Effector memory CD8-positive, alpha-beta T cell (primary cell): ENCODE data around the gene NAA80.

Experiments
- ATAC-seq: fragments of 150-1000 bp; cut with Tn5 transposase; replicated peaks from 2 replicates; pipeline ENCODE4 v1.10.0; 2021; ENCODE audit warnings: mild to moderate bottlenecking, moderate library complexity
- DNase-seq, 3 experiments: peaks; one replicate each; pipeline ENCODE4 v3.0.0; 2021
- H3K27ac Mint-ChIP-seq, 2 donors: one replicate each; pipeline ENCODE4 v1.8.0; 2022; ENCODE audit warnings: mild to moderate bottlenecking in 2 of 2, mixed read lengths in 2 of 2, moderate library complexity in 2 of 2
- H3K27me3 Mint-ChIP-seq, 2 donors: one replicate each; pipeline ENCODE4 v1.8.0; 2022; ENCODE audit warnings: mixed read lengths in 2 of 2
- H3K36me3 Mint-ChIP-seq: one replicate; pipeline ENCODE4 v1.8.0; 2022; ENCODE audit warnings: mild to moderate bottlenecking, moderate library complexity, mixed read lengths; ENCODE audit not compliant: insufficient read depth
- H3K4me1 Mint-ChIP-seq, 2 donors: one replicate each; pipeline ENCODE4 v1.8.0; 2022; ENCODE audit warnings: low read depth in 2 of 2, mixed read lengths in 2 of 2
- H3K4me3 Mint-ChIP-seq, 2 donors: one replicate each; pipeline ENCODE4 v1.8.0; 2022; ENCODE audit warnings: mild to moderate bottlenecking in 2 of 2, mixed read lengths in 2 of 2, moderate library complexity in 2 of 2
- H3K9me3 Mint-ChIP-seq, 2 donors: one replicate each; pipeline ENCODE4 v1.8.0; 2022; ENCODE audit warnings: mixed read lengths in 2 of 2

Gene NAA80

GRCh38 chr3:50338965-50339364, 39.8 kb upstream of the NAA80 start:
- Mint-ChIP-seq H3K4me1 (peaks cover 54 to 76% of the 10 kb centered on the region in 2 donors), H3K36me3 (peaks cover 65% of the 10 kb centered on the region)

DNA sequence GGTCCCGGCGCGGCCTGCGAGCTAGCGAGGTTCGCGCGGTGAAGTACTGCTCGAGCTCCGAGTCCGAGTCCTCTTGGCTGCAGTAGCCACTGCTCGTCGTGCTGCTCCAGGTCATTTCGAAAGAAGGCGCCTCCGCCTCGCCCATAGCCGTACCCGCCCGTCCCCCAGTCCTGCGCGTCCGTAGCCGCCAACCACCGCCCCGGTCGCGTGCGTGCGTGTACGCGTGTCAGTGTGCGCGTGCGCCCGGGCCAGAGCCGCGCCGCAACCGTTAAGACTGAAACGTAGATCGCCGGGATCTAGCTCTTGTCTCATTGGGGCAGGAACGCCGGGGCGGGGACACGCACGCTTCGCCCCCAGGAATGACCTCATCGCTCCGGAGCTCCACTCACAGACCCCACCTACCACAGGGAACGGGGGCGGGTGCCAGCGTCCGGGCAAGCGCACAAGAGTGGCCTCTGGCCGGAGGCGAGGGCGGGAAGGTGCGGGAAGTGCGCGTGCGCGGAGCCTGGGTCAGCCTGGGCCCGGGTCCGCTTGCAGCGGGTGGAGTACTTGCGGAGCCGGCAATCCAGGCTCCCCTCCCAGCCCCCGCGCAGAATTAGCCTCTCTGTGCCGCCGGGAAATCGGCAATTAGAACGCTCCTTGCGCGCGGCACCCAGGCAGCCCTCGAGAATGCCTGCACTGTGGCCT, 38.1 kb upstream of the NAA80 start:
- Mint-ChIP-seq H3K36me3 (peaks cover 81% of the 10 kb centered on the region), H3K27me3 (no peaks in the 10 kb centered on the region), H3K4me3 (peak overlapping the region; percentile 97), H3K9me3 (no peaks in the 10 kb centered on the region), H3K27ac (peak overlapping the region; percentile 95 to 96), H3K4me1 (peaks cover 58 to 75% of the 10 kb centered on the region in 2 donors)
- DNase-seq (peak; percentile 79 to 86 (median 86)), ATAC-seq (peak; percentile 65)

More at GRCh38 chr3:50338965-50339364, 39.8 kb upstream of the NAA80 start:
- DNase-seq, result no peak
- ATAC-seq, result no peak
- Mint-ChIP-seq H3K9me3 (no peaks in the 10 kb centered on the region), H3K27ac (peak overlapping the region; percentile 95 to 96), H3K4me3 (peak overlapping the region; percentile 97), H3K27me3 (no peaks in the 10 kb centered on the region)

GRCh38 chr3:50336452-50337174, 37.4 kb upstream of the NAA80 start:
- DNase-seq, result no peak
- no peaks in the 10 kb centered on the region for H3K27me3 Mint-ChIP-seq

GRCh38 chr3:50334339-50335075, 35.3 kb upstream of the NAA80 start:
- no peak for ATAC-seq
- H3K27ac Mint-ChIP-seq, result peak overlapping the region; percentile 93 to 96
- H3K4me3 Mint-ChIP-seq, result peak overlapping the region; percentile 68 to 97
- peaks cover 48 to 56% of the 10 kb centered on the region in 2 donors for H3K4me1 Mint-ChIP-seq
- no peaks in the 10 kb centered on the region for H3K9me3 Mint-ChIP-seq
- no peak for DNase-seq
- no peaks in the 10 kb centered on the region for H3K27me3 Mint-ChIP-seq
- H3K36me3 Mint-ChIP-seq, result peaks cover 92% of the 10 kb centered on the region

More at GRCh38 chr3:50336452-50337174, 37.4 kb upstream of the NAA80 start:
- H3K27ac Mint-ChIP-seq, result peak overlapping the region; percentile 95 to 96
- peaks cover 56 to 69% of the 10 kb centered on the region in 2 donors for H3K4me1 Mint-ChIP-seq
- no peaks in the 10 kb centered on the region for H3K9me3 Mint-ChIP-seq
- H3K36me3 Mint-ChIP-seq, result peaks cover 87% of the 10 kb centered on the region
- peak; percentile 28 for ATAC-seq
- peak overlapping the region; percentile 97 for H3K4me3 Mint-ChIP-seq

DNA sequence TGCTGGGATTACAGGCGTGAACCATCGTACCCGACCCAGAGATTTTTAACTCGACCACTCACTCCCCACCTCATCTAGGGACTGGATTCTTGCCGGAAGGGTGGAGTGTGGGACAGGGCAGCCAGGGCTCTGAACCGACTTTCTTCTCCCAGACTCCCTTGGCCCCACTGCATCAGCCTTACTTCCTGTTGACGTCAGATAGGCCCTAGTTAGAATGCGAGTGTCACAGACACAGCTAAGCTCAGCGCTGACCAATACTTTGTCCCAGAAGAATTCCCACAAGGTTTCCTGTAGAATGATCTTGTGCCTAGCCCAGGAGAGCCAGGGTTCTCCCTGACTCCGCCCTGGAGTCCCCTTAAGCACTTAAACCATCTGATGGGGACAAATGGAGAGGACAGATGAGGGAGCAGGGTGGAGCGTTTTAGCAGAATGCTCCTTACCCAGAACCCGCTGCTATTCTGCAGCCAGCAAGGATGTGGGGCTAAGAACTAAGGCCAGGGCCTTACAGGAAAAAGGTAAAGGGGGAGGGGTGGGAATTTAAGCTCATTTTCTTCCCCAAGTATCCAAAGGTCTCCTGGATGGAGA, 34.6 kb upstream of the NAA80 start:
- ATAC-seq (no peak), DNase-seq (no peak)
- Mint-ChIP-seq H3K27ac (peak overlapping the region; percentile 93 to 96), H3K9me3 (no peaks in the 10 kb centered on the region), H3K4me3 (peak overlapping the region; percentile 68 to 97), H3K36me3 (peaks cover 92% of the 10 kb centered on the region), H3K4me1 (peaks cover 41 to 49% of the 10 kb centered on the region in 2 donors), H3K27me3 (no peaks in the 10 kb centered on the region)

- Mint-ChIP-seq H3K4me3 (no peak overlapping the region), H3K27me3 (no peaks in the 10 kb centered on the region), H3K9me3 (no peaks in the 10 kb centered on the region), H3K27ac (no peak overlapping the region), H3K4me1 (peaks cover 39% of the 10 kb centered on the region in 2 donors), H3K36me3 (peaks cover 81% of the 10 kb centered on the region)
- ATAC-seq, result no peak
- no peak for DNase-seq
Measured at GRCh38 chr3:50331364-50331907, 32.2 kb upstream of the NAA80 start.

- Mint-ChIP-seq H3K4me1 (peaks cover 28% of the 10 kb centered on the region in 2 donors), H3K36me3 (peaks cover 70% of the 10 kb centered on the region), H3K27ac (peak overlapping the region in 1 of 2 donors; percentile 59), H3K27me3 (no peaks in the 10 kb centered on the region), H3K4me3 (no peak overlapping the region), H3K9me3 (no peaks in the 10 kb centered on the region)
- ATAC-seq (no peak), DNase-seq (no peak)
Measured at GRCh38 chr3:50330330-50330729, 31.1 kb upstream of the NAA80 start.

- ATAC-seq (peak; percentile 95), DNase-seq (peak; percentile 92)
- Mint-ChIP-seq H3K9me3 (no peaks in the 10 kb centered on the region), H3K4me3 (peak within 1 kb of the TSS; percentile 80 to 88), H3K27me3 (no peaks in the 10 kb centered on the region), H3K27ac (peak within 1 kb of the TSS; percentile 84 to 94), H3K36me3 (peaks cover 56% of the 10 kb centered on the region), H3K4me1 (peaks cover 14 to 24% of the 10 kb centered on the region in 2 donors)
Measured at GRCh38 chr3:50327943-50328691, 28.9 kb upstream of the NAA80 start, which contains the start of gene TUSC2. Gene TUSC2, minus strand, starts transcription at chr3:50328223. Its CDS starts 124 bp downstream, at chr3:50328099.

- Mint-ChIP-seq H3K4me3 (peak overlapping the region; percentile 80 to 88), H3K4me1 (peaks cover 14 to 22% of the 10 kb centered on the region in 2 donors), H3K9me3 (no peaks in the 10 kb centered on the region), H3K27ac (peak overlapping the region; percentile 84 to 94), H3K27me3 (no peaks in the 10 kb centered on the region), H3K36me3 (peaks cover 46% of the 10 kb centered on the region)
- ATAC-seq, result no peak
- DNase-seq, result no peak
Measured at GRCh38 chr3:50327129-50327528, 27.9 kb upstream of the NAA80 start.

DNA sequence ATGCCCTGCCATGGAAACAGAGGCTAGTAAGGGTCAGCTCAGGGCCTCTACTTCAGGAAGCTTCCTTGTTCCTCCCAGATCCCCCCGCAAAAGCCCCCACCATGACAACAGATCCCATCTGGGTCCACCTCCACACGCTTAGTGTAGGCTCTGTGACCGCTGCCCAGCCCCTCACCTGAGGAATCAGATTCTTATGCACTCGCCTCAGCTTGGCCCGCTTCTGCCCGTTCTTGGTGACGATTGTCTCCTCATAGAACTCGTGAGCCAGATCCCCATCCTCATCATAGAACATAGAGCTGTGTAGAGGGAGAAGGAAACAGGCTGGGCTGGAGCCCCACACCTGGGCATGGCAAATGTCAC, 27.0 kb upstream of the NAA80 start:
- no peaks in the 10 kb centered on the region for H3K27me3 Mint-ChIP-seq
- peaks cover 14 to 22% of the 10 kb centered on the region in 2 donors for H3K4me1 Mint-ChIP-seq
- H3K9me3 Mint-ChIP-seq, result no peaks in the 10 kb centered on the region
- ATAC-seq, result no peak
- no peak overlapping the region for H3K27ac Mint-ChIP-seq
- peak overlapping the region in 1 of 2 donors; percentile 38 for H3K4me3 Mint-ChIP-seq
- peaks cover 36% of the 10 kb centered on the region for H3K36me3 Mint-ChIP-seq
- DNase-seq, result no peak

DNA sequence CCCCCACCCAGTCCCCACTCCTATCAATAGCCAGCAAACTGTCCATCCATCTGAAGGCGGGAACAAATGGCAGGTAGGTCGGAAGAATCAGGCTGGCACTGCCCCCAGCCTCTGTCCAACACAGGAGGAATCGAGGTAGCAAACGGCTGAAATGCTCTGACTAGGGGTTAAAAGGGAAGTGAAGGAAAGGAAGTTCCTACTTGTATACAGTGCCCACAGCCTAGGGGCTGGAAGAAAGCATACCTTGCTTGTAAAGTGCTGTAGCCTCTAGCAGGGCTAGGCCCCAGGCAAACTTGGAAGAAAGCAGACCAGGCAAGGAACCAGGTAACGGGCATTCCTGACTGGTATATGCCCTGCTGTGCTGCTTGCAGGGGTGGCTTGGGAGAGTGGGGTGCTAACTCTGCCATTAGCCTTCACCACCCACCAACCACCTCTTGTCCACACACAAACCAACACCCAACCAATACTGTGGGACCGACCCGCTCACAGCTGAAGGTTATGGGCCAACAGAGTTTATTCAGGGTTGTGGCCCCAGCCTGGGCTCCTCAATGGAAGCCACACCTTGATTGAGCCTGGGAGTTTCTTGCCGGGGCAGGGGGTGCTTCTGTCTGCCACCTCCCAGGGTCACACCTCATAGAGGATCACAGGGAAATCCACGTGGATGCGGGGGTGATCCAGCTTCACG, 26.4 kb upstream of the NAA80 start:
- Mint-ChIP-seq H3K27me3 (no peaks in the 10 kb centered on the region), H3K27ac (peak overlapping the region in 1 of 2 donors; percentile 76), H3K4me1 (peaks cover 16 to 23% of the 10 kb centered on the region in 2 donors), H3K4me3 (peak overlapping the region in 1 of 2 donors; percentile 8), H3K36me3 (peaks cover 31% of the 10 kb centered on the region), H3K9me3 (no peaks in the 10 kb centered on the region)
- DNase-seq (no peak), ATAC-seq (no peak)

- Mint-ChIP-seq H3K27me3 (no peaks in the 10 kb centered on the region), H3K4me1 (peaks cover 22 to 26% of the 10 kb centered on the region in 2 donors), H3K9me3 (no peaks in the 10 kb centered on the region), H3K4me3 (no peak overlapping the region), H3K27ac (peak overlapping the region in 1 of 2 donors; percentile 76), H3K36me3 (peaks cover 26% of the 10 kb centered on the region)
- ATAC-seq (no peak), DNase-seq (no peak)
Measured at GRCh38 chr3:50325113-50325480, 25.9 kb upstream of the NAA80 start.
